ENCODE results near the gene NDFIP2. TPM values are rescaled to one million over a fixed set of nuclear protein-coding genes. Genes with fewer than 3 reads are reported as not detected.

NDFIP2 gene
- total and polyA plus RNA-seq, 2 experiments from 2014 or later: 28.3 to 28.7 TPM

- no peak for TF ChIP-seq ZNF462 (CRISPR knock-in tag; IDR thresholded peaks at IDR 0.05)
Measured at GRCh38 chr13:79527698-79528097, 46.7 kb downstream of the NDFIP2 start (continued).

DNA sequence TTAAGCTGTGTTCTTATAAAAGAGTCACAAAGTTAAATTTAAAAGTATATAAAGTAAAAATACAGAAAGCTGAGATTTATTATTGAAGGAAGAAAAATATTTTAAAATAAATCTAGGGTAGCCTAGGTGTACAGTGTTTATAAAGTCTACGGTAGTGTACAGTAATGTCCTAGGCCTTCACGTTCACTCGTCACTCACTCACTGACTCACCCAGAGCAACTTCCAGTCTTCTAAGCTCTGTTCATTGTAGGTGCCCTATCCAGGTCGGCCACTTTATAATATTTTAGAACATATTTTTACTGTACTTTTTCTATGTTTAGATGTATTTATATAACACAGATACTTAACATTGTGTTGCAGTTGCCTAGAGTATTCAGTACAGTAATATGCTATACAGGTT is 47.4 kb downstream of the NDFIP2 start:
- Histone ChIP-seq H3K9me2 (ENCODE audit: insufficient read depth) (no peaks in the 10 kb centered on the region), H3K27me3 (ENCODE audit: insufficient read depth) (no peaks in the 10 kb centered on the region), H4K20me1 (replicated peaks; ENCODE audit: insufficient read depth) (no peaks in the 10 kb centered on the region), H3K27ac (ENCODE audit: low read depth) (no peak overlapping the region), H3K4me3 (no peak overlapping the region), H3F3A (replicated peaks; ENCODE audit: low read depth) (no peaks in the 10 kb centered on the region), H2AFZ (no peak overlapping the region), H3K4me1 (ENCODE audit: insufficient read depth) (peaks cover 13% of the 10 kb centered on the region; the same call in 1 of the 2 replicates), H3K36me3 (ENCODE audit: insufficient read depth) (no peaks in the 10 kb centered on the region), H3K79me2 (replicated peaks; ENCODE audit: insufficient read depth) (no peaks in the 10 kb centered on the region; the same call in 1 of the 2 replicates), H3K4me2 (no peak overlapping the region)
- H3K27me3 Mint-ChIP-seq (ENCODE audit: insufficient read depth, low read depth, poor library complexity): no peaks in the 10 kb centered on the region
- peaks cover 7% of the 10 kb centered on the region for H3K4me1 Mint-ChIP-seq
- no peak overlapping the region for H3K4me3 Mint-ChIP-seq
- H3K9me3 Mint-ChIP-seq: no peaks in the 10 kb centered on the region
- ATAC-seq: no peak
- no peak overlapping the region for H3K27ac Mint-ChIP-seq
- H3K36me3 Mint-ChIP-seq (ENCODE audit: low read depth): no peaks in the 10 kb centered on the region; the same call in 2 of the 3 replicates
- no peak for DNase-seq (ENCODE audit: low spot score)
- no peak for TF ChIP-seq ZNF462 (CRISPR knock-in tag; IDR thresholded peaks at IDR 0.05)
- no peak for TF ChIP-seq JUNB (IDR thresholded peaks at IDR 0.05; ENCODE audit: unreplicated experiment)
- TF ChIP-seq ZNF114 (CRISPR knock-in tag; IDR thresholded peaks at IDR 0.05): no peak
- TF ChIP-seq, protein P1, sequence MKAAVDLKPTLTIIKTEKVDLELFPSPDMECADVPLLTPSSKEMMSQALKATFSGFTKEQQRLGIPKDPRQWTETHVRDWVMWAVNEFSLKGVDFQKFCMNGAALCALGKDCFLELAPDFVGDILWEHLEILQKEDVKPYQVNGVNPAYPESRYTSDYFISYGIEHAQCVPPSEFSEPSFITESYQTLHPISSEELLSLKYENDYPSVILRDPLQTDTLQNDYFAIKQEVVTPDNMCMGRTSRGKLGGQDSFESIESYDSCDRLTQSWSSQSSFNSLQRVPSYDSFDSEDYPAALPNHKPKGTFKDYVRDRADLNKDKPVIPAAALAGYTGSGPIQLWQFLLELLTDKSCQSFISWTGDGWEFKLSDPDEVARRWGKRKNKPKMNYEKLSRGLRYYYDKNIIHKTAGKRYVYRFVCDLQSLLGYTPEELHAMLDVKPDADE (IDR thresholded peaks at IDR 0.05): no peak
- TF ChIP-seq STAT1 (IDR thresholded peaks at IDR 0.05; ENCODE audit: unreplicated experiment): no peak
- no peak for TF ChIP-seq NANOG (IDR thresholded peaks at IDR 0.05; ENCODE audit: borderline replicate concordance)
- no peak for TF ChIP-seq CTCF (conservative IDR thresholded peaks at IDR 0.05; ENCODE audit: low read depth in 2 of 2)

All from GM23338 (cell line).